Neural progenitor cell (in vitro differentiated cells): Measurements from ENCODE around the gene ZNF674. TPM values are rescaled to one million over a fixed set of nuclear protein-coding genes. Genes with fewer than 3 reads are reported as not detected.

Experiments
- DNase-seq: peaks from one replicate; pipeline ENCODE4 v3.0.0-alpha.2; 2016; ENCODE audit warnings: low spot score
- H2AFZ ChIP-seq: fragments of 200-600 bp; sonication (generic); replicated peaks from 2 replicates; pipeline ENCODE4 v1.6.1; 2016; ENCODE audit warnings: antibody characterized with exemption
- H3F3A ChIP-seq: fragments of 200-600 bp; sonication (generic); 2 replicates; pipeline ENCODE4 v1.6.1; 2016; ENCODE audit warnings: antibody characterized with exemption, low read depth
- H3K27ac ChIP-seq: fragments of 200-600 bp; sonication (generic); 2 replicates; pipeline ENCODE4 v1.5.1; 2016; ENCODE audit warnings: mild to moderate bottlenecking
- H3K27me3 ChIP-seq: fragments of 200-600 bp; sonication (generic); 2 replicates; pipeline ENCODE4 v1.6.1; 2016; ENCODE audit warnings: mild to moderate bottlenecking, moderate library complexity
- H3K36me3 ChIP-seq: fragments of 200-600 bp; sonication (generic); 2 replicates; pipeline ENCODE4 v1.5.1; 2016
- H3K4me1 ChIP-seq: fragments of 200-600 bp; sonication (generic); 2 replicates; pipeline ENCODE4 v1.6.1; 2016; ENCODE audit warnings: mixed run types
- H3K4me2 ChIP-seq: fragments of 200-600 bp; sonication (generic); 2 replicates; pipeline ENCODE4 v1.6.1; 2016
- H3K4me3 ChIP-seq: fragments of 200-600 bp; sonication (generic); 2 replicates; pipeline ENCODE4 v1.5.1; 2016
- H3K79me2 ChIP-seq: fragments of 200-600 bp; sonication (generic); 2 replicates; pipeline ENCODE4 v1.6.1; 2016; ENCODE audit warnings: low read depth
- H3K9ac ChIP-seq: fragments of 200-600 bp; sonication (generic); 2 replicates; pipeline ENCODE4 v1.6.1; 2016
- H3K9me3 ChIP-seq: fragments of 200-600 bp; sonication (generic); 2 replicates; pipeline ENCODE4 v1.5.1; 2016; ENCODE audit warnings: low read depth
- H4K20me1 ChIP-seq: fragments of 200-600 bp; sonication (generic); 2 replicates; pipeline ENCODE4 v1.6.1; 2016; ENCODE audit warnings: low read depth
- H3K27ac Mint-ChIP-seq: 3 replicates; pipeline ENCODE4 v1.8.0; 2021; ENCODE audit warnings: mixed read lengths
- H3K27me3 Mint-ChIP-seq: 2 replicates; pipeline ENCODE4 v1.8.0; 2022; ENCODE audit warnings: low read depth, mild to moderate bottlenecking, inconsistent platforms, moderate library complexity, mixed read lengths; ENCODE audit not compliant: insufficient read depth
- H3K36me3 Mint-ChIP-seq: 3 replicates; pipeline ENCODE4 v1.8.0; 2021; ENCODE audit warnings: mixed read lengths
- H3K4me1 Mint-ChIP-seq: 3 replicates; pipeline ENCODE4 v1.8.0; 2021; ENCODE audit warnings: mixed read lengths
- H3K4me3 Mint-ChIP-seq: 3 replicates; pipeline ENCODE4 v1.8.0; 2021; ENCODE audit warnings: mild to moderate bottlenecking, moderate library complexity, mixed read lengths
- H3K9me3 Mint-ChIP-seq: 3 replicates; pipeline ENCODE4 v1.8.0; 2020; ENCODE audit warnings: mixed read lengths
- CTCF ChIP-seq: fragments of 200-600 bp; sonication (generic); IDR thresholded peaks from 2 replicates; pipeline ENCODE4 v1.5.1; 2017; ENCODE audit warnings: antibody characterized with exemption, mild to moderate bottlenecking
- EZH2 ChIP-seq: fragments of 200-600 bp; sonication (generic); IDR thresholded peaks from 2 replicates; pipeline ENCODE4 v1.6.1; 2017; ENCODE audit warnings: antibody characterized with exemption, mild to moderate bottlenecking, moderate library complexity
- EZH2phosphoT487 ChIP-seq: fragments of 200-600 bp; sonication (generic); IDR thresholded peaks from 2 replicates; pipeline ENCODE4 v1.6.1; 2017; ENCODE audit warnings: antibody characterized with exemption
- total RNA-seq: library from RNA; depleted of rRNA; stranded (reverse); fragments of >200 nt; gene quantifications from 2 replicates; pipeline ENCODE4 v1.2.3, GENCODE V29; 2015; ENCODE audit warnings: low replicate concordance

The ZNF674 gene
- total RNA-seq, 1 donor from 2014 or later: 3.9 TPM

GRCh38 chrX:46582966-46583365, 37.7 kb upstream of the ZNF674 start:
- no peak overlapping the region for H3K4me3 Mint-ChIP-seq
- H3K27me3 ChIP-seq: no peaks in the 10 kb centered on the region
- no peak for DNase-seq
- peaks cover 4% of the 10 kb centered on the region for H3K27me3 Mint-ChIP-seq
- H3K4me1 Mint-ChIP-seq: peaks cover 24% of the 10 kb centered on the region
- H3K27ac ChIP-seq: no peak overlapping the region
- H2AFZ ChIP-seq: no peak overlapping the region
- H3K4me2 ChIP-seq: peak overlapping the region; percentile 4
- H3K4me1 ChIP-seq: peaks cover 8% of the 10 kb centered on the region
- H3K9me3 ChIP-seq: no peaks in the 10 kb centered on the region
- no peak overlapping the region for H3K27ac Mint-ChIP-seq
- peaks cover 7% of the 10 kb centered on the region for H3K79me2 ChIP-seq
- peaks cover 4% of the 10 kb centered on the region for H3K9me3 Mint-ChIP-seq
- TF ChIP-seq EZH2 (no peak), CTCF (no peak), EZH2phosphoT487 (no peak)
- no peak overlapping the region for H3K9ac ChIP-seq
- no peaks in the 10 kb centered on the region for H3K36me3 ChIP-seq
- peaks cover 6% of the 10 kb centered on the region for H4K20me1 ChIP-seq
- peaks cover 5% of the 10 kb centered on the region for H3F3A ChIP-seq
- no peak overlapping the region for H3K4me3 ChIP-seq
- no peaks in the 10 kb centered on the region for H3K36me3 Mint-ChIP-seq

- no peak overlapping the region for H2AFZ ChIP-seq
- no peak overlapping the region for H3K4me2 ChIP-seq
- Mint-ChIP-seq H3K27ac (no peak overlapping the region), H3K9me3 (peaks cover 4% of the 10 kb centered on the region), H3K4me3 (peak overlapping the region; percentile 46), H3K4me1 (peaks cover 20% of the 10 kb centered on the region), H3K27me3 (peaks cover 4% of the 10 kb centered on the region), H3K36me3 (no peaks in the 10 kb centered on the region)
- H3K79me2 ChIP-seq: peaks cover 7% of the 10 kb centered on the region
- H3K9me3 ChIP-seq: no peaks in the 10 kb centered on the region
- H3K36me3 ChIP-seq: no peaks in the 10 kb centered on the region
- no peaks in the 10 kb centered on the region for H3K27me3 ChIP-seq
- no peaks in the 10 kb centered on the region for H3F3A ChIP-seq
- no peak for TF ChIP-seq EZH2phosphoT487
- TF ChIP-seq CTCF: no peak
- no peak for TF ChIP-seq EZH2
- no peak overlapping the region for H3K9ac ChIP-seq
- DNase-seq: no peak
- H3K27ac ChIP-seq: no peak overlapping the region
- H3K4me3 ChIP-seq: no peak overlapping the region
- no peaks in the 10 kb centered on the region for H4K20me1 ChIP-seq
- H3K4me1 ChIP-seq: peaks cover 4% of the 10 kb centered on the region
Observed at GRCh38 chrX:46582325-46582724, 37.1 kb upstream of the ZNF674 start.

GRCh38 chrX:46580613-46581012, 35.4 kb upstream of the ZNF674 start:
- peaks cover 3% of the 10 kb centered on the region for H4K20me1 ChIP-seq
- no peak overlapping the region for H3K27ac ChIP-seq
- DNase-seq: no peak
- Mint-ChIP-seq H3K9me3 (peaks cover 4% of the 10 kb centered on the region), H3K36me3 (no peaks in the 10 kb centered on the region), H3K27me3 (no peaks in the 10 kb centered on the region), H3K27ac (no peak overlapping the region), H3K4me1 (peaks cover 23% of the 10 kb centered on the region), H3K4me3 (peak overlapping the region; percentile 18)
- no peaks in the 10 kb centered on the region for H3K9me3 ChIP-seq
- H2AFZ ChIP-seq: no peak overlapping the region
- TF ChIP-seq EZH2: no peak
- no peak for TF ChIP-seq EZH2phosphoT487
- no peak for TF ChIP-seq CTCF
- H3K4me2 ChIP-seq: no peak overlapping the region
- H3K9ac ChIP-seq: no peak overlapping the region
- peaks cover 3% of the 10 kb centered on the region for H3K27me3 ChIP-seq
- H3K4me3 ChIP-seq: no peak overlapping the region
- H3K36me3 ChIP-seq: no peaks in the 10 kb centered on the region
- H3K4me1 ChIP-seq: peaks cover 3% of the 10 kb centered on the region
- peaks cover 7% of the 10 kb centered on the region for H3K79me2 ChIP-seq
- H3F3A ChIP-seq: no peaks in the 10 kb centered on the region
